Ovary (tissue), 9 donors: ENCODE data around the gene LSM14A. TPM values are rescaled to one million over a fixed set of nuclear protein-coding genes. Genes with fewer than 3 reads are reported as not detected.

Experiments
- DNase-seq, 5 donors: peaks; one replicate each; pipeline ENCODE4 v3.0.0-alpha.2; 2019 to 2020
- H3K27ac ChIP-seq, 2 donors: fragments of 200-600 bp; one replicate each; pipeline versions ENCODE4 v1.5.1 to v1.8.0; 2019 to 2022
- H3K27me3 ChIP-seq: fragments of 200-600 bp; one replicate; pipeline ENCODE4 v1.8.0; 2022
- H3K36me3 ChIP-seq: fragments of 200-600 bp; sonication (generic); one replicate; pipeline ENCODE4 v1.5.1; 2019
- H3K4me1 ChIP-seq: one replicate; pipeline ENCODE4 v1.8.1; 2013; ENCODE audit warnings: mild to moderate bottlenecking, moderate library complexity; ENCODE audit not compliant: insufficient read depth
- H3K4me3 ChIP-seq: fragments of 200-600 bp; sonication (generic); one replicate; pipeline ENCODE4 v1.5.1; 2017
- H3K9me3 ChIP-seq, 2 donors: fragments of 200-600 bp in 1 of 2; sonication (generic) in 1 of 2; one replicate each; pipeline versions ENCODE4 v1.5.1 to v1.8.1; 2013 to 2019; ENCODE audit warnings: mild to moderate bottlenecking in 1 of 2, moderate library complexity in 1 of 2
- CTCF ChIP-seq, 3 donors: fragments of 450-650 bp in 2 of 3; fragments of 200-600 bp in 1 of 3; IDR thresholded peaks; one replicate each; pipeline versions ENCODE4 v1.5.1 to v1.8.0; 2016 to 2022; ENCODE audit warnings: antibody characterized with exemption in 3 of 3, mild to moderate bottlenecking in 1 of 3
- EP300 ChIP-seq: sonication (generic); formaldehyde crosslinking; IDR thresholded peaks from one replicate; pipeline ENCODE4 v1.6.1; 2017; ENCODE audit warnings: antibody characterized with exemption
- POLR2A ChIP-seq: fragments of 450-650 bp; IDR thresholded peaks from one replicate; pipeline ENCODE4 v1.6.1; 2017; ENCODE audit warnings: antibody characterized with exemption, mild to moderate bottlenecking, moderate library complexity
- WGBS, 3 donors: extraction: QIAGEN DNeasy Blood & Tissue Kit in 1 of 3; methylation state at CpG; one replicate each; pipeline versions ENCODE4 v1.1.5 to v1.1.7; 2013 to 2017; 5-methylcytosine and 5-hydroxymethylcytosine counted together
- intact Hi-C, 4 donors: fragments of 100-400 bp; cut with DNase I; formaldehyde crosslinking; loops; one replicate each; pipeline versions ENCODE4 v1.11.0 to v1.15.1; 2022 to 2023
- polyA plus RNA-seq, 2 donors: library from polyadenylated mRNA; stranded (reverse); fragments of 200-250 nt in 1 of 2; fragments of 350-450 nt in 1 of 2; fragmentation: Illumina TruSeq in 1 of 2; extraction: RNeasy Lipid Tissue Mini Kit (QIAGEN cat#74804) in 1 of 2; gene quantifications; one replicate each; pipeline ENCODE4 v1.2.3, GENCODE V29; 2013 to 2014
- total RNA-seq, 7 donors: library from RNA; depleted of rRNA in 2 of 7; stranded (reverse); fragments of >200 nt in 2 of 7; fragmentation: NEBNext Ultra II Directional in 3 of 7; extraction: Animal tissue kit (Norgen Biotek cat#: 25700) in 3 of 7; gene quantifications; one replicate each; pipeline versions ENCODE4 v1.1.0 to v1.2.4, GENCODE V29; 2016 to 2023
- donor health status: DM: no; HTN: no; CAD: no; lungs with moderate emphysema.
- donor health status: DM: no; HTN: no; CAD: no.
- donor health status: Bipolar disorder and iron deficiency.
- donor health status: DM: yes; HTN: yes; CAD: no.
- donor health status: DM: no; HTN: no; CAD: no.
- donor health status: DM: yes; HTN: yes; CAD: no.

LSM14A gene
- total and polyA plus RNA-seq, 9 donors = 85.8 to 130 (median 114) TPM

- no peak for DNase-seq
- intact Hi-C loops = no loop called here
- TF ChIP-seq POLR2A (no peak), EP300 (no peak)
- no peaks in the 10 kb centered on the region for H3K9me3 ChIP-seq
- 96 to 98% (median 97%) methylated on average over 1 of the region's 1 CpG for WGBS, 3 donors
- no peaks in the 10 kb centered on the region for H3K36me3 ChIP-seq
- H3K27me3 ChIP-seq = no peaks in the 10 kb centered on the region
- no peak overlapping the region for H3K4me3 ChIP-seq
- no peak overlapping the region for H3K27ac ChIP-seq
- H3K4me1 ChIP-seq = no peaks in the 10 kb centered on the region
Observed at GRCh38 chr19:34208291-34208884, 36.1 kb downstream of the LSM14A start.

- 58 to 83% (median 69%) methylated on average over 4 of the region's 4 CpGs for WGBS, 3 donors
- H3K4me1 ChIP-seq = no peaks in the 10 kb centered on the region
- no peaks in the 10 kb centered on the region for H3K9me3 ChIP-seq
- H3K36me3 ChIP-seq = no peaks in the 10 kb centered on the region
- TF ChIP-seq CTCF (IDR thresholded peaks at IDR 0.05) (no peak), POLR2A (no peak), EP300 (no peak)
- no peak for DNase-seq
- no peaks in the 10 kb centered on the region for H3K27me3 ChIP-seq
- intact Hi-C loops = no loop called here
- H3K4me3 ChIP-seq = no peak overlapping the region
- no peak overlapping the region for H3K27ac ChIP-seq
Observed at GRCh38 chr19:34209726-34210125, 37.4 kb downstream of the LSM14A start.

DNA sequence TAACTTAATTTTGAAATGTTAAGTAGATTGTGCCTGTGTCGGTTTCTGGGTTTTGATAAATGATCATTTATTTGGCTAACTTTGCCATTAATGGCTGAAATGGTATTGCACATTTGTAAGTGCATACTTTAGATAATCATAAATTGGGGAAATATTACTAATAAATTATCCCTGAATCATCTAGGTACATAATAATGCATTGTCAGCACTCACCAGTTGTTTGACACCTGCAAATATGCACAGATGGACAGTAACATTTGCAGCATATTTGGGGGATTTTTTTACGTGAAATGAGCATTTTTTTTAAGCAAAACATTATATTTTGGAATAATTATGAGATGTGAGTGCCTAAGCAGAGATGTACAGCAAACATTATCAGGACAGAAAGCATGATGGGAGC lies 41.0 kb downstream of the LSM14A start:
- intact Hi-C loops = no loop called here

GRCh38 chr19:34214040-34214439 lies 41.7 kb downstream of the LSM14A start:
- Histone ChIP-seq H3K27me3 (no peaks in the 10 kb centered on the region), H3K4me1 (no peaks in the 10 kb centered on the region), H3K4me3 (no peak overlapping the region), H3K36me3 (no peaks in the 10 kb centered on the region), H3K9me3 (no peaks in the 10 kb centered on the region), H3K27ac (no peak overlapping the region)
- WGBS, 3 donors = 97 to 99% (median 97%) methylated on average over 4 of the region's 4 CpGs
- DNase-seq = no peak
- TF ChIP-seq CTCF (IDR thresholded peaks at IDR 0.05) (no peak), POLR2A (no peak), EP300 (no peak)
- intact Hi-C loops = no loop called here

More for the DNA sequence above, 41.0 kb downstream of the LSM14A start:
- TF ChIP-seq EP300 = no peak
- TF ChIP-seq CTCF (IDR thresholded peaks at IDR 0.05) = no peak
- TF ChIP-seq POLR2A = no peak
- Histone ChIP-seq H3K27me3 (no peaks in the 10 kb centered on the region), H3K27ac (no peak overlapping the region), H3K4me3 (no peak overlapping the region), H3K4me1 (no peaks in the 10 kb centered on the region), H3K9me3 (no peaks in the 10 kb centered on the region), H3K36me3 (no peaks in the 10 kb centered on the region)
- DNase-seq = no peak
- WGBS, 3 donors = 81 to 89% (median 81%) methylated on average over 2 of the region's 2 CpGs

- Histone ChIP-seq H3K4me3 (no peak overlapping the region), H3K36me3 (no peaks in the 10 kb centered on the region), H3K9me3 (no peaks in the 10 kb centered on the region), H3K27ac (no peak overlapping the region), H3K4me1 (no peaks in the 10 kb centered on the region), H3K27me3 (no peaks in the 10 kb centered on the region)
- 78 to 90% (median 80%) methylated on average over 3 of the region's 3 CpGs for WGBS, 3 donors
- TF ChIP-seq EP300 (no peak), POLR2A (no peak), CTCF (IDR thresholded peaks at IDR 0.05) (no peak)
- DNase-seq = no peak
- intact Hi-C loops = no loop called here
Observed at GRCh38 chr19:34215006-34215665, 42.8 kb downstream of the LSM14A start.
